ENCODE data around the gene FBXO34.

- TF ChIP-seq YY1 (IDR thresholded peaks at IDR 0.05; ENCODE audit: insufficient read depth, insufficient read length) (no peak), SUZ12 (IDR thresholded peaks at IDR 0.05; ENCODE audit: extremely low read depth, insufficient read depth, insufficient read length) (no peak), ZNF274 (IDR thresholded peaks at IDR 0.05; ENCODE audit: low read depth, low read length) (no peak)
Observed at GRCh38 chr14:55350461-55350860, 79.2 kb downstream of the FBXO34 start.

Data from NT2/D1 (cell line).